NAMALWA (cell line): Measurements from ENCODE around the gene NOG.

ENCODE experiments used
- DNase-seq: peaks from one replicate; pipeline ENCODE4 v3.0.0-alpha.2; 2015; ENCODE audit warnings: low spot score

NOG gene

GRCh38 chr17:56597495-56597990, 4.0 kb downstream of the NOG start:
- DNase-seq: no peak

- no peak for DNase-seq
Measured at GRCh38 chr17:56598466-56598865, 5.0 kb downstream of the NOG start.

GRCh38 chr17:56599088-56599487, 5.6 kb downstream of the NOG start:
- no peak for DNase-seq

GRCh38 chr17:56599566-56599965, 6.1 kb downstream of the NOG start:
- DNase-seq: no peak

GRCh38 chr17:56600256-56600655, 6.8 kb downstream of the NOG start:
- no peak for DNase-seq

GRCh38 chr17:56601591-56601990, 8.1 kb downstream of the NOG start:
- no peak for DNase-seq

- DNase-seq: no peak
Measured at GRCh38 chr17:56602292-56603130, 9.0 kb downstream of the NOG start.

GRCh38 chr17:56603486-56604238, 10.2 kb downstream of the NOG start:
- DNase-seq: no peak

- no peak for DNase-seq
Measured at GRCh38 chr17:56604691-56605290, 11.3 kb downstream of the NOG start.

GRCh38 chr17:56608944-56609343, 15.4 kb downstream of the NOG start:
- no peak for DNase-seq

- no peak for DNase-seq
Measured at GRCh38 chr17:56610321-56610720, 16.8 kb downstream of the NOG start.

GRCh38 chr17:56613131-56613530, 19.6 kb downstream of the NOG start:
- DNase-seq: no peak

- DNase-seq: no peak
Measured at GRCh38 chr17:56614522-56614921, 21.0 kb downstream of the NOG start.

GRCh38 chr17:56616239-56616638, 22.7 kb downstream of the NOG start:
- DNase-seq: no peak

GRCh38 chr17:56623383-56623782, 29.9 kb downstream of the NOG start:
- no peak for DNase-seq

GRCh38 chr17:56624309-56624708, 30.8 kb downstream of the NOG start:
- no peak for DNase-seq

- DNase-seq: no peak
Measured at GRCh38 chr17:56624912-56625311, 31.4 kb downstream of the NOG start.

- peak; percentile 28 for DNase-seq
Measured at GRCh38 chr17:56629531-56630075, 36.1 kb downstream of the NOG start.

- DNase-seq: no peak
Measured at GRCh38 chr17:56630202-56630601, 36.7 kb downstream of the NOG start.

- DNase-seq: no peak
Measured at GRCh38 chr17:56633681-56634080, 40.2 kb downstream of the NOG start.

- DNase-seq: no peak
Measured at GRCh38 chr17:56635641-56636040, 42.1 kb downstream of the NOG start.

GRCh38 chr17:56636265-56636664, 42.8 kb downstream of the NOG start:
- DNase-seq: no peak

- no peak for DNase-seq
Measured at GRCh38 chr17:56637254-56637653, 43.8 kb downstream of the NOG start.
